Measurements from ENCODE around the gene ALDH3A2.

- no peak for TF ChIP-seq CTCF (IDR thresholded peaks at IDR 0.05; ENCODE audit: low read depth, low read length, missing input control)
- no peak for TF ChIP-seq RAD21 (IDR thresholded peaks at IDR 0.05)
- no peak for TF ChIP-seq TAF1 (conservative IDR thresholded peaks at IDR 0.05)
- no peak for TF ChIP-seq GABPA (IDR thresholded peaks at IDR 0.05 in 1 of 2, conservative IDR thresholded peaks at IDR 0.05 in 1 of 2)
- TF ChIP-seq JUND (IDR thresholded peaks at IDR 0.05), result no peak
- no peak for TF ChIP-seq REST (IDR thresholded peaks at IDR 0.05)
- TF ChIP-seq MAX (IDR thresholded peaks at IDR 0.05), result no peak
- no peak for TF ChIP-seq SP1 (IDR thresholded peaks at IDR 0.05)
- no peak for TF ChIP-seq YY1 (IDR thresholded peaks at IDR 0.05)
- no peak for TF ChIP-seq HNF4A (conservative IDR thresholded peaks at IDR 0.05)
These were observed 16.2 kb downstream of the ALDH3A2 start for GRCh38 chr17:19664821-19665181.

All from liver (tissue), 3 donors.